ENCODE results near the gene JDP2.

The JDP2 gene

GRCh38 chr14:75453817-75454434 is 26.1 kb downstream of the JDP2 start:
- DNase-seq (ENCODE audit: low read depth) = no peak
- no peak overlapping the region; the same call in 1 of the 2 replicates for H3K4me3 ChIP-seq (ENCODE audit: low read length)
- TF ChIP-seq, protein P1, sequence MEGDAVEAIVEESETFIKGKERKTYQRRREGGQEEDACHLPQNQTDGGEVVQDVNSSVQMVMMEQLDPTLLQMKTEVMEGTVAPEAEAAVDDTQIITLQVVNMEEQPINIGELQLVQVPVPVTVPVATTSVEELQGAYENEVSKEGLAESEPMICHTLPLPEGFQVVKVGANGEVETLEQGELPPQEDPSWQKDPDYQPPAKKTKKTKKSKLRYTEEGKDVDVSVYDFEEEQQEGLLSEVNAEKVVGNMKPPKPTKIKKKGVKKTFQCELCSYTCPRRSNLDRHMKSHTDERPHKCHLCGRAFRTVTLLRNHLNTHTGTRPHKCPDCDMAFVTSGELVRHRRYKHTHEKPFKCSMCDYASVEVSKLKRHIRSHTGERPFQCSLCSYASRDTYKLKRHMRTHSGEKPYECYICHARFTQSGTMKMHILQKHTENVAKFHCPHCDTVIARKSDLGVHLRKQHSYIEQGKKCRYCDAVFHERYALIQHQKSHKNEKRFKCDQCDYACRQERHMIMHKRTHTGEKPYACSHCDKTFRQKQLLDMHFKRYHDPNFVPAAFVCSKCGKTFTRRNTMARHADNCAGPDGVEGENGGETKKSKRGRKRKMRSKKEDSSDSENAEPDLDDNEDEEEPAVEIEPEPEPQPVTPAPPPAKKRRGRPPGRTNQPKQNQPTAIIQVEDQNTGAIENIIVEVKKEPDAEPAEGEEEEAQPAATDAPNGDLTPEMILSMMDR (conservative IDR thresholded peaks at IDR 0.05; ENCODE audit: low read length) = no peak

- DNase-seq (ENCODE audit: low read depth) = peak; percentile 82
- TF ChIP-seq, protein P1 (conservative IDR thresholded peaks at IDR 0.05; ENCODE audit: low read length) = no peak
Observed at GRCh38 chr14:75454963-75455546, 27.2 kb downstream of the JDP2 start.

GRCh38 chr14:75456069-75456996 is 28.5 kb downstream of the JDP2 start:
- H3K4me3 ChIP-seq (ENCODE audit: low read length) = no peak overlapping the region
- no peak for DNase-seq (ENCODE audit: low read depth)
- TF ChIP-seq, protein P1 (conservative IDR thresholded peaks at IDR 0.05; ENCODE audit: low read length) = no peak

More at GRCh38 chr14:75454963-75455546, 27.2 kb downstream of the JDP2 start:
- H3K4me3 ChIP-seq (ENCODE audit: low read length) = no peak overlapping the region

- TF ChIP-seq, protein P1 (conservative IDR thresholded peaks at IDR 0.05; ENCODE audit: low read length) = no peak
- DNase-seq (ENCODE audit: low read depth) = no peak
- no peak overlapping the region for H3K4me3 ChIP-seq (ENCODE audit: low read length)
Observed at GRCh38 chr14:75456997-75457335, 29.1 kb downstream of the JDP2 start.

- H3K4me3 ChIP-seq (ENCODE audit: low read length) = no peak overlapping the region
- DNase-seq (ENCODE audit: low read depth) = no peak
- TF ChIP-seq, protein P1 (conservative IDR thresholded peaks at IDR 0.05; ENCODE audit: low read length) = no peak
Observed at GRCh38 chr14:75457648-75458165, 29.9 kb downstream of the JDP2 start.

- no peak for DNase-seq (ENCODE audit: low read depth)
- TF ChIP-seq, protein P1 (conservative IDR thresholded peaks at IDR 0.05; ENCODE audit: low read length) = no peak
- no peak overlapping the region for H3K4me3 ChIP-seq (ENCODE audit: low read length)
Observed at GRCh38 chr14:75458305-75458704, 30.5 kb downstream of the JDP2 start.
